ENCODE measurements around the gene KRTAP4-6.

Gene KRTAP4-6

GRCh38 chr17:41098481-41098880 is 41.9 kb downstream of the KRTAP4-6 start:
- no peak for TF ChIP-seq CTCF (IDR thresholded peaks at IDR 0.05; ENCODE audit: borderline replicate concordance, insufficient read depth, low read depth, low read length)

GRCh38 chr17:41098042-41098441 is 42.3 kb downstream of the KRTAP4-6 start, which contains the start of gene KRTAP4-8:
KRTAP4-8 (minus strand) TSS chr17:41098142; CDS start chr17:41098084, 58 bp downstream.
- no peak within 1 kb of the TSS for H3K4me3 ChIP-seq (ENCODE audit: low read depth, low read length)
- no peak for TF ChIP-seq CTCF (IDR thresholded peaks at IDR 0.05; ENCODE audit: borderline replicate concordance, insufficient read depth, low read depth, low read length)

More at GRCh38 chr17:41098481-41098880, 41.9 kb downstream of the KRTAP4-6 start:
- H3K4me3 ChIP-seq (ENCODE audit: low read depth, low read length), result no peak overlapping the region

- H3K4me3 ChIP-seq (ENCODE audit: low read depth, low read length), result no peak overlapping the region
- TF ChIP-seq CTCF (IDR thresholded peaks at IDR 0.05; ENCODE audit: borderline replicate concordance, insufficient read depth, low read depth, low read length), result no peak
Measured at GRCh38 chr17:41096055-41096454, 44.3 kb downstream of the KRTAP4-6 start.
